Peyer's patch (tissue), 4 donors: ENCODE measurements around the gene MEN1. TPM values are rescaled to one million over a fixed set of nuclear protein-coding genes. Genes with fewer than 3 reads are reported as not detected.

Experiments
- DNase-seq, 3 donors: peaks; one replicate each; pipeline ENCODE4 v3.0.0-alpha.2; 2017 to 2019
- H3K27ac ChIP-seq, 4 donors: fragments of 200-600 bp; sonication (generic); one replicate each; pipeline ENCODE4 v1.5.1; 2016 to 2019
- H3K27me3 ChIP-seq, 2 donors: fragments of 200-600 bp; sonication (generic); one replicate each; pipeline ENCODE4 v1.5.1; 2019
- H3K36me3 ChIP-seq, 3 donors: fragments of 200-600 bp; sonication (generic); one replicate each; pipeline ENCODE4 v1.5.1; 2016 to 2019
- H3K4me1 ChIP-seq, 4 donors: fragments of 200-600 bp; sonication (generic); one replicate each; pipeline ENCODE4 v1.5.1; 2016 to 2019
- H3K4me3 ChIP-seq, 4 donors: fragments of 200-600 bp; sonication (generic); 1 replicate in 3 of 4; 2 replicates in 1 of 4; pipeline ENCODE4 v1.5.1; 2016 to 2019; ENCODE audit warnings: mild to moderate bottlenecking in 1 of 4
- H3K9me3 ChIP-seq, 4 donors: fragments of 200-600 bp; sonication (generic); one replicate each; pipeline ENCODE4 v1.5.1; 2016 to 2019; ENCODE audit warnings: mild to moderate bottlenecking in 1 of 4
- POLR2A ChIP-seq, 2 donors: fragments of 450-650 bp; IDR thresholded peaks; one replicate each; pipeline ENCODE4 v1.5.1; 2017; ENCODE audit warnings: antibody characterized with exemption in 2 of 2, mild to moderate bottlenecking in 2 of 2, moderate library complexity in 2 of 2
- total RNA-seq, 4 donors: library from RNA; depleted of rRNA; stranded (reverse); fragments of >200 nt; gene quantifications; one replicate each; pipeline ENCODE4 v1.1.0, GENCODE V29; 2016
- TF ChIP-seq, protein P1 (sequence below), 6 experiments: fragments of 450-650 bp in 4 of 6; fragments of 200-600 bp in 2 of 6; sonication (generic) in 1 of 6; IDR thresholded peaks; one replicate each; pipeline ENCODE4 v1.5.1; 2017 to 2019; ENCODE audit warnings: antibody characterized with exemption in 6 of 6, mild to moderate bottlenecking in 3 of 6, moderate library complexity in 1 of 6

MEN1 gene
- total RNA-seq, 4 donors from 2014 or later = 20.3 to 47.0 (median 31.9) TPM

GRCh38 chr11:64754919-64755662 is 55.3 kb downstream of the MEN1 start:
- no peaks in the 10 kb centered on the region for H3K9me3 ChIP-seq
- H3K4me3 ChIP-seq = no peak overlapping the region
- peak in 1 of 3 donors; percentile 36 for DNase-seq
- TF ChIP-seq POLR2A (IDR thresholded peaks at IDR 0.05) = no peak
- TF ChIP-seq, protein P1, sequence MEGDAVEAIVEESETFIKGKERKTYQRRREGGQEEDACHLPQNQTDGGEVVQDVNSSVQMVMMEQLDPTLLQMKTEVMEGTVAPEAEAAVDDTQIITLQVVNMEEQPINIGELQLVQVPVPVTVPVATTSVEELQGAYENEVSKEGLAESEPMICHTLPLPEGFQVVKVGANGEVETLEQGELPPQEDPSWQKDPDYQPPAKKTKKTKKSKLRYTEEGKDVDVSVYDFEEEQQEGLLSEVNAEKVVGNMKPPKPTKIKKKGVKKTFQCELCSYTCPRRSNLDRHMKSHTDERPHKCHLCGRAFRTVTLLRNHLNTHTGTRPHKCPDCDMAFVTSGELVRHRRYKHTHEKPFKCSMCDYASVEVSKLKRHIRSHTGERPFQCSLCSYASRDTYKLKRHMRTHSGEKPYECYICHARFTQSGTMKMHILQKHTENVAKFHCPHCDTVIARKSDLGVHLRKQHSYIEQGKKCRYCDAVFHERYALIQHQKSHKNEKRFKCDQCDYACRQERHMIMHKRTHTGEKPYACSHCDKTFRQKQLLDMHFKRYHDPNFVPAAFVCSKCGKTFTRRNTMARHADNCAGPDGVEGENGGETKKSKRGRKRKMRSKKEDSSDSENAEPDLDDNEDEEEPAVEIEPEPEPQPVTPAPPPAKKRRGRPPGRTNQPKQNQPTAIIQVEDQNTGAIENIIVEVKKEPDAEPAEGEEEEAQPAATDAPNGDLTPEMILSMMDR (IDR thresholded peaks at IDR 0.05) = no peak
- H3K27me3 ChIP-seq = no peaks in the 10 kb centered on the region
- peaks cover 0 to 6% (median 1%) of the 10 kb centered on the region in 4 donors for H3K4me1 ChIP-seq
- H3K36me3 ChIP-seq = no peaks in the 10 kb centered on the region
- no peak overlapping the region for H3K27ac ChIP-seq

- Histone ChIP-seq H3K27ac (no peak overlapping the region), H3K4me1 (peaks cover 0 to 3% (median 0%) of the 10 kb centered on the region in 4 donors), H3K36me3 (no peaks in the 10 kb centered on the region), H3K9me3 (no peaks in the 10 kb centered on the region), H3K4me3 (no peak overlapping the region), H3K27me3 (no peaks in the 10 kb centered on the region)
- TF ChIP-seq, protein P1 (IDR thresholded peaks at IDR 0.05) = no peak
- TF ChIP-seq POLR2A (IDR thresholded peaks at IDR 0.05) = no peak
- DNase-seq = peak in 1 of 3 donors; percentile 24
Observed at GRCh38 chr11:64754124-64754918, 56.0 kb downstream of the MEN1 start.

Other genes starting within 250 kb of the MEN1 start
- gene SLC22A12, start 219.3 kb downstream of the MEN1 start, total RNA-seq = not detected
- 1 to 10 TPM; 1.6 to 4.2 (median 3.0) TPM for gene NRXN2, start 87.4 kb downstream of the MEN1 start, total RNA-seq
- gene RASGRP2, start 66.4 kb downstream of the MEN1 start, total RNA-seq = 100 to 1,000 TPM in 1 of 4 donors, 10 to 100 TPM in 3; 11.5 to 210 (median 16.0) TPM
- 1 to 10 TPM in 3 of 4 donors, not detected in 1; 2.4 to 5.0 (median 2.5) TPM for gene PYGM, start 50.6 kb downstream of the MEN1 start, total RNA-seq
- 100 to 1,000 TPM; 247 to 621 (median 392) TPM for gene SF1, start 32.0 kb downstream of the MEN1 start, total RNA-seq
- gene MAP4K2, start 7.3 kb downstream of the MEN1 start, total RNA-seq = 10 to 100 TPM in 3 of 4 donors, 1 to 10 TPM in 1; 3.3 to 34.7 (median 20.3) TPM
- 10 to 100 TPM; 25.6 to 78.6 (median 52.1) TPM for gene CDC42BPG, start 34.1 kb upstream of the MEN1 start, total RNA-seq
- 100 to 1,000 TPM in 2 of 4 donors, 10 to 100 TPM in 2; 56.2 to 185 (median 98.6) TPM for gene EHD1, start 68.1 kb upstream of the MEN1 start, total RNA-seq
- 10 to 100 TPM; 38.8 to 79.6 (median 66.6) TPM for gene ATG2A, start 106.7 kb upstream of the MEN1 start, total RNA-seq
- 10 to 100 TPM; 20.0 to 46.2 (median 22.5) TPM for gene PPP2R5B, start 114.1 kb upstream of the MEN1 start, total RNA-seq
- not detected for gene GPHA2, start 125.3 kb upstream of the MEN1 start, total RNA-seq
- gene MAJIN, start 161.6 kb upstream of the MEN1 start, total RNA-seq = not detected
- 10 to 100 TPM in 3 of 4 donors, 1 to 10 TPM in 1; 5.0 to 12.0 (median 11.2) TPM for gene BATF2, start 186.4 kb upstream of the MEN1 start, total RNA-seq
- 100 to 1,000 TPM in 1 of 4 donors, 10 to 100 TPM in 3; 64.4 to 103 (median 77.2) TPM for gene ARL2, start 203.6 kb upstream of the MEN1 start, total RNA-seq
- 10 to 100 TPM; 15.7 to 39.0 (median 27.3) TPM for gene SNX15, start 216.9 kb upstream of the MEN1 start, total RNA-seq
- gene SAC3D1, start 230.7 kb upstream of the MEN1 start, total RNA-seq = 10 to 100 TPM; 10.9 to 21.5 (median 13.9) TPM
- 1,000 to 10,000 TPM in 2 of 4 donors, 100 to 1,000 TPM in 1, 10 to 100 TPM in 1; 40.4 to 1,241 (median 898) TPM for gene NAALADL1, start 248.0 kb upstream of the MEN1 start, total RNA-seq